ENCODE measurements around the gene ABHD16B.

- no peak for TF ChIP-seq CTCF (conservative IDR thresholded peaks at IDR 0.05; ENCODE audit: low read depth in 2 of 2)
- no peak for TF ChIP-seq ZNF114 (CRISPR knock-in tag; IDR thresholded peaks at IDR 0.05)
- no peak for TF ChIP-seq POLR2AphosphoS5 (IDR thresholded peaks at IDR 0.05; ENCODE audit: low read depth)
- TF ChIP-seq ZNF462 (CRISPR knock-in tag; IDR thresholded peaks at IDR 0.05), result no peak
- no peak for TF ChIP-seq EZH2phosphoT487 (IDR thresholded peaks at IDR 0.05; ENCODE audit: unreplicated experiment)
- no peak for TF ChIP-seq EZH2 (IDR thresholded peaks at IDR 0.05; ENCODE audit: low read depth, unreplicated experiment)
- TF ChIP-seq ETS1 (IDR thresholded peaks at IDR 0.05), result no peak
- no peak for TF ChIP-seq NANOG (IDR thresholded peaks at IDR 0.05; ENCODE audit: borderline replicate concordance)
- TF ChIP-seq STAT1 (IDR thresholded peaks at IDR 0.05; ENCODE audit: unreplicated experiment), result no peak
Measured at GRCh38 chr20:63908008-63908682, 46.8 kb downstream of the ABHD16B start.
